GM21723 (cell line): ENCODE results near the gene PTCH2.
"Not testable (repeated sequence)": the region's sequence is repeated elsewhere in the genome, so short reads cannot be mapped to it uniquely, and the experiment has no call there.

Source experiments
- ATAC-seq: cut with Tn5 transposase; IDR thresholded peaks from one replicate; pipeline ENCODE4 v1.9.1; 2021; ENCODE audit warnings: mild to moderate bottlenecking, moderate library complexity; ENCODE audit not compliant: unreplicated experiment

PTCH2 gene

GRCh38 chr1:44819608-44820327, 23.3 kb downstream of the PTCH2 start:
- ATAC-seq, result peak; percentile 72

- ATAC-seq, result no peak
Measured at GRCh38 chr1:44819196-44819607, 23.9 kb downstream of the PTCH2 start.

GRCh38 chr1:44817771-44818495, 25.1 kb downstream of the PTCH2 start:
- ATAC-seq, result no peak

- no peak for ATAC-seq
Measured at GRCh38 chr1:44817307-44817706, 25.7 kb downstream of the PTCH2 start.

- not testable (repeated sequence) for ATAC-seq
Measured at GRCh38 chr1:44815926-44816325, 27.1 kb downstream of the PTCH2 start.

- ATAC-seq, result no peak
Measured at GRCh38 chr1:44812822-44813543, 30.1 kb downstream of the PTCH2 start.

GRCh38 chr1:44811234-44811633, 31.8 kb downstream of the PTCH2 start:
- no peak for ATAC-seq

- not testable (repeated sequence) for ATAC-seq
Measured at GRCh38 chr1:44810762-44811105, 32.3 kb downstream of the PTCH2 start.

- no peak for ATAC-seq
Measured at GRCh38 chr1:44810101-44810761, 32.8 kb downstream of the PTCH2 start.

GRCh38 chr1:44808938-44809917, 33.8 kb downstream of the PTCH2 start:
- ATAC-seq, result peak; percentile 51

GRCh38 chr1:44808063-44808937, 34.8 kb downstream of the PTCH2 start, which contains the start of gene BTBD19:
Gene BTBD19 (plus strand): TSS chr1:44808523. CDS start chr1:44808821, 298 bp downstream.
- peak; percentile 20 for ATAC-seq

- ATAC-seq, result peak; percentile 37
Measured at GRCh38 chr1:44807364-44808062, 35.5 kb downstream of the PTCH2 start.

GRCh38 chr1:44806704-44807363, 36.2 kb downstream of the PTCH2 start, which contains the start of gene DYNLT4:
Gene DYNLT4 (minus strand): TSS chr1:44807351. CDS start chr1:44806668, 683 bp downstream.
- peak; percentile 1 for ATAC-seq

- no peak for ATAC-seq
Measured at GRCh38 chr1:44806025-44806703, 36.9 kb downstream of the PTCH2 start.

- ATAC-seq, result no peak
Measured at GRCh38 chr1:44805311-44806024, 37.6 kb downstream of the PTCH2 start.

GRCh38 chr1:44803312-44804095, 39.5 kb downstream of the PTCH2 start:
- no peak for ATAC-seq
